ENCODE results near the gene JMJD1C. TPM values are rescaled to one million over a fixed set of nuclear protein-coding genes. Genes with fewer than 3 reads are reported as not detected.
A peak's percentile ranks its signal among the peaks of the same experiment; 100 is the strongest.

JMJD1C gene
- total RNA-seq, 1 experiment from 2014 or later = 108 TPM

- peak overlapping the region; percentile 93 for H3K4me3 ChIP-seq (ENCODE audit: insufficient read depth, low read depth, low read length)
- no peaks in the 10 kb centered on the region for H3K27me3 ChIP-seq (ENCODE audit: control insufficient read depth, insufficient read depth, low read length)
- H3K36me3 ChIP-seq (replicated peaks; ENCODE audit: control insufficient read depth, insufficient read depth, low read length) = no peaks in the 10 kb centered on the region
- DNase-seq = no peak
These were observed 1.1 kb downstream of the JMJD1C start for GRCh38 chr10:63464402-63465292.

DNA sequence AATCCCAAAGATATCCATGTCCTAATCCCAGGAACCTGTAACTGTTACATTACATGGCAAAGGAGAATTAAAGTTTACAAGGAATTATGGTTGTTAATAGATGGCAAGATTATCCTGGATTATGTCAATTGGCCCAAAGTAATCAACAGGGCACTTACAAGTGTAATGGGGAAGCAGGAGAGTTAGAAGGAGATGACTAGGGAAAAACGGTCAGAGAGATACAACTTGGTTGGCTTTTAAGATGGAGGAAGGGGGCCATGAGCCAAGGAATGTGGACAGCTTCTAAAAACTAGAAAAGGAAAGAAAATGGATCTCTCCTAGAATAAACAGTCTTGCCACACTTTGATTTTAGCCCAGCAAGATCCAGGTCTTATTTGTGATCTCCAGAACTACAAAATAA, 3.3 kb downstream of the JMJD1C start:
- no peak for DNase-seq
- H3K36me3 ChIP-seq (replicated peaks; ENCODE audit: control insufficient read depth, insufficient read depth, low read length) = no peaks in the 10 kb centered on the region
- no peaks in the 10 kb centered on the region for H3K27me3 ChIP-seq (ENCODE audit: control insufficient read depth, insufficient read depth, low read length)
- no peak overlapping the region for H3K4me3 ChIP-seq (ENCODE audit: insufficient read depth, low read depth, low read length)

DNA sequence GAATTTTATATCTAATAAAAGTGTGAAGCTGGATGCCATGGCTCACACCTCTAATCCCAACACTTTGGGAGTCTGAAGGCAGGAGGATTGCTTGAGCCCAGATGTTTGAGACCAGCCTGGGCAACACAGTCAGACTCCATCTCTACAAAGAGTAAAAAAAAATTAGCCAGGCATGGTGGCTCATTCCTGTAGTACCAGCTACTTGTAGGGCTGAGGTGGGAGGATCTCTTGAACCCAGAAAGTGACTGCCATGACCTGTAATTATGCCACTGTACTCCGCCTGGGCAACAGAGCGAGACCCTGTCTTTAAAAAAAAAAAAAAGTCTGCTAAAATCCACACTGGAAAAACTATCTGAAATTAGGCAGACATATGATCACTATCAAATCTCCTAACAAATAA, 7.6 kb downstream of the JMJD1C start:
- Histone ChIP-seq H3K27me3 (ENCODE audit: control insufficient read depth, insufficient read depth, low read length) (no peaks in the 10 kb centered on the region), H3K36me3 (replicated peaks; ENCODE audit: control insufficient read depth, insufficient read depth, low read length) (no peaks in the 10 kb centered on the region; the same call in 1 of the 2 replicates)
- DNase-seq = no peak

GRCh38 chr10:63457594-63457993, 8.2 kb downstream of the JMJD1C start:
- H3K27me3 ChIP-seq (ENCODE audit: control insufficient read depth, insufficient read depth, low read length) = no peaks in the 10 kb centered on the region
- H3K4me3 ChIP-seq (ENCODE audit: insufficient read depth, low read depth, low read length) = no peak overlapping the region
- H3K36me3 ChIP-seq (replicated peaks; ENCODE audit: control insufficient read depth, insufficient read depth, low read length) = no peaks in the 10 kb centered on the region; the same call in 1 of the 2 replicates
- no peak for DNase-seq

More for the DNA sequence above, 7.6 kb downstream of the JMJD1C start:
- no peak overlapping the region for H3K4me3 ChIP-seq (ENCODE audit: insufficient read depth, low read depth, low read length)

- Histone ChIP-seq H3K4me3 (ENCODE audit: insufficient read depth, low read depth, low read length) (no peak overlapping the region), H3K36me3 (replicated peaks; ENCODE audit: control insufficient read depth, insufficient read depth, low read length) (no peaks in the 10 kb centered on the region; the same call in 1 of the 2 replicates), H3K27me3 (ENCODE audit: control insufficient read depth, insufficient read depth, low read length) (no peaks in the 10 kb centered on the region)
- DNase-seq = no peak
These were observed 9.2 kb downstream of the JMJD1C start for GRCh38 chr10:63456437-63457210.

DNA sequence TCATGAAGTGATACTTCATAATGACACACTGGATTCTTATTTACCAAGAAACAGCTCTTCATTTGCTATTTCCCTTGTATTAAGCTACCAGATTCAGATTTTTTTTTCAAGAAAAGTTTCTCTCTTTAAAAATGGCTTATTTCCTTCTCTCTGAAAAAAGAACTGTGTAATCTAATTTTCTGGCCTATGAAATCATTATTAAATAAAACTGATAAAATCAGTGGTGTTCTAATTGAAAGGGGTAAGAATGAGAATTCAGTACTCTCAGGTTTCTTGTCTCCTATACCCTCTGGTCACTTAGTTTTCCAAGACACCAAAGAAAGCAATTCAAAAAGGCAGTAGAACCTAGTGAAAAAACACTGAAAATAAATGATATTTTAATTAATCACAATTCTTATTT, 10.3 kb downstream of the JMJD1C start:
- DNase-seq = no peak
- H3K36me3 ChIP-seq (replicated peaks; ENCODE audit: control insufficient read depth, insufficient read depth, low read length) = no peaks in the 10 kb centered on the region; the same call in 1 of the 2 replicates
- H3K27me3 ChIP-seq (ENCODE audit: control insufficient read depth, insufficient read depth, low read length) = no peaks in the 10 kb centered on the region
- no peak overlapping the region for H3K4me3 ChIP-seq (ENCODE audit: insufficient read depth, low read depth, low read length)

DNA sequence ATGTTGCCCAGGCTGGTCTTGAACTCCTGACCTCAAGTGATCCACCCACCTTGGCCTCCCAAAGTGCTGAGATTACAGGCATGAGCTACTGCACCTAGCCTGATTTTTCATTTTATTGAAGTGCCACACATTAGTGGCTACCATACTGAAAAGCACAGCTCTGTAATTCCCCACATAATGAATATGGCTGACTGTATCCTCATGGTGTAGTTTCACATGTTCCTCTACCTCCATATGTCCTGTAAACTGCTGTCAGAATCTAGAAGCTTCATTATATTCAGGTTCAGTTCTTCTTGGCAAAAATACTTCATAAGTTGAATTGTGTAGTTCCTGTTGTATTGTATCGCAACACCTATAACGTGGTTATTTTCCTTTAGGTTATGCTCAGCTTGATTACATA, 11.1 kb downstream of the JMJD1C start:
- H3K36me3 ChIP-seq (replicated peaks; ENCODE audit: control insufficient read depth, insufficient read depth, low read length) = no peaks in the 10 kb centered on the region; the same call in 1 of the 2 replicates
- H3K4me3 ChIP-seq (ENCODE audit: insufficient read depth, low read depth, low read length) = no peak overlapping the region
- no peak for DNase-seq
- no peaks in the 10 kb centered on the region for H3K27me3 ChIP-seq (ENCODE audit: control insufficient read depth, insufficient read depth, low read length)

- DNase-seq = no peak
- H3K27me3 ChIP-seq (ENCODE audit: control insufficient read depth, insufficient read depth, low read length) = no peaks in the 10 kb centered on the region
- H3K4me3 ChIP-seq (ENCODE audit: insufficient read depth, low read depth, low read length) = no peak overlapping the region
- no peaks in the 10 kb centered on the region; the same call in 1 of the 2 replicates for H3K36me3 ChIP-seq (replicated peaks; ENCODE audit: control insufficient read depth, insufficient read depth, low read length)
These were observed 13.3 kb downstream of the JMJD1C start for GRCh38 chr10:63452524-63452923.

DNA sequence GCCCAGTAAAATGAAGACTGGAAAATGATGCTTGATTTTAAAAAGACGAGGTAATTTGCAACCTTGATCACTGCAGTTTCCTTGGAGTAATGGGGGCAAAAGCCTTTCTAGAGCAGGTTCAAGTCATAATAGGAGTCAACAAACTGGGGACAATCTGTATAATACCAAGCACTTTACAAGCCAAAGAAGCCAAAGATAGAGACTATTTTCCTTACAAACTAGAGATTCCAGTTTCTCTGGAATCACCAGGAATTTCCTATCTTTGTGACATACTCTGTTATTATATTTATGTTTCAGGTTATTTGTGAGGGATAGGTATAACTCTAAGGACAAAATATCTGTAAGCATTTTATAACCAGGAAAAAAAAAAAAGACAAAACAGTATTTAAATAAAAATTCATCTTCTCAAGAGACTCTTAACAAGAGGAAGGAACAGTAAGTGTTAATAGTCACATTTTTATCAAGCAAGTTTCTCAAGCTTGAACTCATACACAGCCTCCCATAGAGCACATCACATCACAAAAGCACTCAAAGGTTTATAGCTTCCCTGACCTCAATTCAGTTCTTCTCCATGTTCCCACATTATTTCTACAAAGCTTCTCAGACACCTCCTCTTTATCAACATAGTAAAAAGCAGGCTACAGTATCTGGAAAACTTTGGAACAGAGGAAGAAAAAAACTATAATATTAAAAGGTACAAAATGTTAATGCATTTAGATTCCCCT, 18.9 kb downstream of the JMJD1C start:
- DNase-seq = no peak
- no peak overlapping the region for H3K4me3 ChIP-seq (ENCODE audit: insufficient read depth, low read depth, low read length)
- no peaks in the 10 kb centered on the region for H3K36me3 ChIP-seq (replicated peaks; ENCODE audit: control insufficient read depth, insufficient read depth, low read length)
- H3K27me3 ChIP-seq (ENCODE audit: control insufficient read depth, insufficient read depth, low read length) = no peaks in the 10 kb centered on the region

DNA sequence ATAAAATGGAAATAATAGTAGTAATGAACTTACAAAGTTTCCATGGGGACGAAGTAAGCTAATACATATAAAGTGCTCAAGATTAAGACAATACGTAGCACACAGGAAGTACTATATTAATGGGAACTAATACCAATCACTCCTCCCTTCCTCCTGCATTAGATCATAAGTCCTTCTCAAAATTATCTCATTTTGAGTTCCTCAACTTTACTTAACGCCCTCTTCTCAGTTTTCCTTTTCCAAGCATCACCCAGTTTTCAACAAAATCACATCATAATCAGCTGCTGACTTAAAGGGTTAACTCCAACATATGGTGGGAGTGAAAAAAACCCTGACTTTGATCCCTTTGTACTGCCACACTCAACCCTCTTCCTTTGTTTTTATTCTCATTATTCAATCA, 24.4 kb downstream of the JMJD1C start:
- DNase-seq = no peak
- Histone ChIP-seq H3K4me3 (ENCODE audit: insufficient read depth, low read depth, low read length) (no peak overlapping the region), H3K36me3 (replicated peaks; ENCODE audit: control insufficient read depth, insufficient read depth, low read length) (no peaks in the 10 kb centered on the region), H3K27me3 (ENCODE audit: control insufficient read depth, insufficient read depth, low read length) (no peaks in the 10 kb centered on the region)

- DNase-seq = no peak
- Histone ChIP-seq H3K27me3 (ENCODE audit: control insufficient read depth, insufficient read depth, low read length) (no peaks in the 10 kb centered on the region), H3K36me3 (replicated peaks; ENCODE audit: control insufficient read depth, insufficient read depth, low read length) (no peaks in the 10 kb centered on the region), H3K4me3 (ENCODE audit: insufficient read depth, low read depth, low read length) (no peak overlapping the region)
These were observed 26.2 kb downstream of the JMJD1C start for GRCh38 chr10:63439607-63440006.

- no peak for DNase-seq
- Histone ChIP-seq H3K36me3 (replicated peaks; ENCODE audit: control insufficient read depth, insufficient read depth, low read length) (no peaks in the 10 kb centered on the region), H3K27me3 (ENCODE audit: control insufficient read depth, insufficient read depth, low read length) (no peaks in the 10 kb centered on the region), H3K4me3 (ENCODE audit: insufficient read depth, low read depth, low read length) (no peak overlapping the region)
These were observed 27.0 kb downstream of the JMJD1C start for GRCh38 chr10:63438506-63439498.

GRCh38 chr10:63437116-63437949, 28.4 kb downstream of the JMJD1C start:
- H3K27me3 ChIP-seq (ENCODE audit: control insufficient read depth, insufficient read depth, low read length) = no peaks in the 10 kb centered on the region
- no peak for DNase-seq
- no peaks in the 10 kb centered on the region for H3K36me3 ChIP-seq (replicated peaks; ENCODE audit: control insufficient read depth, insufficient read depth, low read length)
- H3K4me3 ChIP-seq (ENCODE audit: insufficient read depth, low read depth, low read length) = no peak overlapping the region
